SK-N-DZ (cell line): ENCODE results near the gene APOBEC3B.
"Not testable (repeated sequence)": the region's sequence is repeated elsewhere in the genome, so short reads cannot be mapped to it uniquely, and the experiment has no call there.

Experiments used
- DNase-seq: peaks from one replicate; pipeline ENCODE4 v3.0.0-alpha.2; 2015; ENCODE audit warnings: low spot score

Gene APOBEC3B

DNA sequence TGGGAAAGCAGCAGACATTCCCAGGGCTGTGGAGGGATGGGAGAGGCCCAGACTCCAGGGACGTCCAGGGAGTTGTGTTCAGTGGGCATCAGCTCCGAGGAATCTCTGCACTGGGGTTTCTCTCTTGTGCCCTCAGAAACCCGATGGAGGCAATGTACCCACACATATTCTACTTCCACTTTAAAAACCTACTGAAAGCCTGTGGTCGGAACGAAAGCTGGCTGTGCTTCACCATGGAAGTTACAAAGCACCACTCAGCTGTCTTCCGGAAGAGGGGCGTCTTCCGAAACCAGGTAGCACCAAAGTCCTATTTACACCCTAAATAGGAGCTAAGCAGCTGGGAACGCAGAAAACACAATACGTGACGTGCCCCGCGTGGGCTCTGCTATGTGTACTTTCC is 47.1 kb downstream of the APOBEC3B start:
- no peak for DNase-seq

DNA sequence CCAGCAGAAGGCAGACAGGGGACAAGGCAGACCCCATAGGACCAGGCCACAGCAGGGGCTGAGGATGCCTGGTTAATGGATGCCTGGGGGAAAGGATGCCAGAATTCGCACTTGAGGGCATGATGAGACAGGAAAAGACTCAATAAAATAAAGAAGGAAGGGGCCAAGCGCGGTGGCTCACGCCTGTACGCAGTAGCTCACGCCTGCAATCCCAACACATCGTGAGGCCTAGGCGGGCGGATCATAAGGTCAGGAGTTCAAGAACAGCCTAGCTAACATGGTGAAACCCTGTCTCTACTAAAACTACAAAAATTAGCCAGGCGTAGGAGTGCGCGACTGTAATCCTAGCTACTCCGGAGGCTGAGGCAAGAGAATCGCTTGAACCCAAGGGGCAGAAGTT is 48.6 kb downstream of the APOBEC3B start:
- no peak for DNase-seq

DNA sequence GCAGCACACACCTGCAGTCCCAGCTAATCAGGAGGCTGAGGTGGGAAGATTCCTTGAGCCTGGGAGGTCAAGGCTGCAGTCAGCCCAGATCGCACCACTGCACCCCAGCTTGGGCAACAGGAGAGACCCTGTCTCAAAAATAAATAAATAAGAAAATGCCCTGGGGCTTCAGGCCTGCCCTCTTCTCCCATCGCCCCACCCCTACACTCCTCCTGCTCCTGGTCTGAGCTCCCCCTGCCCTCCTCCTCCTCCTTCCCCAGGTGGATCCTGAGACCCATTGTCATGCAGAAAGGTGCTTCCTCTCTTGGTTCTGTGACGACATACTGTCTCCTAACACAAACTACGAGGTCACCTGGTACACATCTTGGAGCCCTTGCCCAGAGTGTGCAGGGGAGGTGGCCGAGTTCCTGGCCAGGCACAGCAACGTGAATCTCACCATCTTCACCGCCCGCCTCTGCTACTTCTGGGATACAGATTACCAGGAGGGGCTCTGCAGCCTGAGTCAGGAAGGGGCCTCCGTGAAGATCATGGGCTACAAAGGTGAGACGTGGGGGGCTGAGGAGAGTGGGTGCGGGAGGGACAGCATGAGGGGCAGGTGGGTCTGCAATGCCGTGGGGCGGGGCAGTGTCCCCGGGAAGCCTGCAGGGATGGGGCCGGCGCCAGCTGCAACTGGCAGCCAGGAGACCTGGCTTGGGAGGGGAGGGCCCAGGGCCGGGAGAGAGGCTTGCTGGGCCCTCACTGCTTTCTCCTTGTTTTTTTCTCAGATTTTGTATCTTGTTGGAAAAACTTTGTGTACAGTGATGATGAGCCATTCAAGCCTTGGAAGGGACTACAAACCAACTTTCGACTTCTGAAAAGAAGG is 49.5 kb downstream of the APOBEC3B start:
- DNase-seq = not testable (repeated sequence)

DNA sequence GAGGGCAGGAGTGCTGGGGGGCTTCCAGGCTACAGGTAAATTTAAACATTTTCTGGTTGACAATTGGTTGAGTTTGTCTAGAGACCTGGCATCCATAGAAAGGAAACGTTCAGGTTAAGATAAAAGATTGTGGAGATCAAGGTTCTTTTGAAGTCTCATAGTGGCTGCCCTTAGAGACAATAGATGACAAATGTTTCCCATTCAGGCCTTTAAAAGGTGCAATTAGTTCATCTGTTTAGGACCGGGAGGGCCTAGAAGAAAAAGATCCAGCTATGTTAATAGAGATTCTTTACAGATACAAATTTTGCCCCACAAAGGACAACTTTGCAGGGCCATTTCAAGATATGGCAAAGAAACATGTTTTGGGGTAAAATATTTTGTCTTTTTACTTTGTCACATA is 54.9 kb downstream of the APOBEC3B start:
- DNase-seq = not testable (repeated sequence)

DNA sequence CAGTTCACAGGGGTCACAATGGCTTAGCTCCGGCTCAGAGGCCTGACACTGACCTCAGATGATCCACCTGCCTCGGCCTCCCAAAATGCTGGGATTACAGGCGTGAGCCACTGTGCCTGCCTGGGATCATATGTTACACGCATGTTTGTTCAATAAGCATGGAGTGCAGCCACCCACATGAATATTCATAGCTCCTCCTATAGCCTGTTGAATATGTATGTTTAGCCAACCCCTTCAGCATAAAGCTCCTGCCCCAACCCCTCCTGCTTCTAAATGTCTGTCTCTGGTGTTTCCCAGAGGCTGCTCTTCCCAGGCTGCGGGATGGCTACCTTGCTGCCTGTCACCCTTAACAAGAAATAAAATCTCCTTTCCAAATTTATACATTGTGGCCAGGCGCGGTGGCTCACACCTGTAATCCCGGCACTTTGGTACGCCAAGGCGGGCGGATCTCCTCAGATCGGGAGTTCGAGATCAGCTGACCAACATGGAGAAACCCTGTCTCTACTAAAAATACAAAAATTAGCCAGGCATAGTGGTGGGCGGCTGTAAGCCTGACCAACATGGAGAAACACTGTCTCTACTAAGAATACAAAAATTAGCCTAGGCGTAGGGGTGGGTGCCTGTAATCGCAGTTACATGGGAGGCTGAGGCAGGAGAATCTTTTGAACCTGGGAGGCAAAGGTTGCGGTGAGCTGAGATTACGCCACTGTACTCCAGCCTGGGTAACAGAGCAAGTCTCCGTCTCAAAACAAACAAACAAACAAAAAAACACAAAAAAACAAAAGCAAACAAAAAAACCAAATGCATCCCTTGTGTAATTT is 57.4 kb downstream of the APOBEC3B start:
- no peak for DNase-seq

DNA sequence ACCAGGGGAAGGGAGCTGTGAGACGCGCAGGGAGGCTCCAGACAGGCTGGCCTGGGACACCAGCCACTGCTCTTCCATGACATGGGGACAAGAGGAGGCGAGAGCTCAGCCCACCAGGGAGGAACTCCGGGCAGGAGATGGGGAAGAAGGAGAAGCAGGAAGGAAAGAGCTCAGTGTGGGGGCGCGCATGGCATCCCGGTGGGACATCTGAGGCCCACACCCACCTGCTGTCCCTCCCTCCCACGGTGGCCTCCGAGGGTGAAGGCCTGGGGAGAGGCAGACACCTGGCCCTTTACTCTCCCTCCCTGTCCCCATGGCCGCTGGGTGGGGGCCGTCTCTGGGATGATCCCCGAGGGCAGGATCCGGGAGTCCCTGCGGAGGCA is 58.0 kb downstream of the APOBEC3B start:
- not testable (repeated sequence) for DNase-seq

DNA sequence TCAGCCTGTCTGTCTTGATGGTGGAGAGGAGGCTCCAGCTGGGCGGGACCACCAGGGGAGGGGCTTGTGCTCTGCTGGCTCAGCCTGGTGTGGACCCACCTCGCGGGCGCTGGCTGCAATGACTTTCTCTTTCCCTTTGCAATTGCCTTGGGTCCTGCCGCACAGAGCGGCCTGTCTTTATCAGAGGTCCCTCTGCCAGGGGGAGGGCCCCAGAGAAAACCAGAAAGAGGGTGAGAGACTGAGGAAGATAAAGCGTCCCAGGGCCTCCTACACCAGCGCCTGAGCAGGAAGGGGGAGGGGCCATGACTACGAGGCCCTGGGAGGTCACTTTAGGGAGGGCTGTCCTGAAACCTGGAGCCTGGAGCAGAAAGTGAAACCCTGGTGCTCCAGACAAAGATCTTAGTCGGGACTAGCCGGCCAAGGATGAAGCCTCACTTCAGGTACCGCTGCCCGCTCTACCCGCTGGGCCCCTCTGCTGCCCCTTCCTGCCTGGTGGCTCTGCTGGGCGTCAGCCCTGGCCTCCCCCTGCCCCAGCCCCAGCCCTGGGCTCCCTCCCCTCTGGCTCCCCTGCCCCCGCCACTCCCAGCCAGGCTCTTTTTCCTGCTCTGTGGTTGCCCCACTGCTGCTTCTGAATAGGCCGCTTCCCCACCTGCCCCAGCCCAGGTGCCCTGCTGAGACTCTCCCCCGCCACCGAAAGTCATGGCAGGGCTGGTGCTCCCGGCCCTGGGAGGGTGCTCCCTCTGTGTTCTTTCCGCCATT is 58.6 kb downstream of the APOBEC3B start, which contains the start of gene APOBEC3F:
Gene APOBEC3F, plus strand, starts transcription at position 327 of the 759 bp plus-strand sequence. Its CDS starts 97 bp downstream, at position 424.
- not testable (repeated sequence) for DNase-seq

DNA sequence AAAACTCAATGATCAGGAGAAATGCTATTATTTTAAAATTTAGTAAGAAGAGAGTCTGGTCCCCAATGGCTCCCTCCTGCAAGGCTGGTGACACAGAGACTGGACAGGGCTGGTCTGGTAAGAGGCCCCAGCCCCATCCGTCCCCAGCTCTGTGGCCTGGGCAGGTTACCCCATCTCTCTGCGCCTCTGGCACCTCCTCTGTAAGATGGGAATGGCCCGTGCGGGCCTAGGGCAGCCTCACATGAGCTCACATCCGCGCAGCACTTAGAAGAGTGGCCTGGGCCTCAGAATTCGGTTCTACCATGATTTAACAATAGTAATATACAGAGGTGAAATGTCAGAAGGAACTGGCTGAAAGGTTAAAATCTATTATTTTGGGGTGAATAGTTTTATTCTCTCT is 59.8 kb downstream of the APOBEC3B start:
- no peak for DNase-seq
